Esophagus (tissue), 2 donors: ENCODE results near the gene PTPRD. TPM values are rescaled to one million over a fixed set of nuclear protein-coding genes. Genes with fewer than 3 reads are reported as not detected.

Source experiments
- H3K27ac ChIP-seq, 2 donors: one replicate each; pipeline ENCODE4 v1.5.1; 2013; ENCODE audit warnings: low read depth in 2 of 2, mild to moderate bottlenecking in 2 of 2, inconsistent platforms in 1 of 2, low read length in 1 of 2, moderate library complexity in 1 of 2
- H3K27me3 ChIP-seq, 2 donors: one replicate each; pipeline ENCODE4 v1.6.1; 2013; ENCODE audit warnings: low read length in 2 of 2, control low read depth in 1 of 2, mild to moderate bottlenecking in 1 of 2; ENCODE audit not compliant: insufficient read depth in 2 of 2, control insufficient read depth in 1 of 2
- H3K36me3 ChIP-seq, 2 donors: one replicate each; pipeline ENCODE4 v1.6.1; 2013; ENCODE audit warnings: low read length in 1 of 2; ENCODE audit not compliant: control insufficient read depth in 2 of 2, insufficient read depth in 2 of 2
- H3K4me1 ChIP-seq, 2 donors: one replicate each; pipeline ENCODE4 v1.6.1; 2013; ENCODE audit warnings: low read length in 1 of 2; ENCODE audit not compliant: control insufficient read depth in 2 of 2, insufficient read depth in 2 of 2
- H3K4me3 ChIP-seq, 2 donors: one replicate each; pipeline ENCODE4 v1.5.1; 2013; ENCODE audit warnings: low read length in 2 of 2, mild to moderate bottlenecking in 2 of 2, low read depth in 1 of 2, moderate library complexity in 1 of 2
- H3K9me3 ChIP-seq, 2 donors: one replicate each; pipeline ENCODE4 v1.6.1; 2013; ENCODE audit warnings: mild to moderate bottlenecking in 2 of 2, low read depth in 1 of 2, low read length in 1 of 2, moderate library complexity in 1 of 2; ENCODE audit not compliant: control insufficient read depth in 2 of 2, insufficient read depth in 1 of 2
- WGBS, 2 donors: extraction: QIAGEN DNeasy Blood & Tissue Kit; methylation state at CpG; one replicate each; pipeline ENCODE4 v1.1.7; 2013; 5-methylcytosine and 5-hydroxymethylcytosine counted together
- polyA plus RNA-seq, 2 donors: library from polyadenylated mRNA; stranded (reverse); fragments of 200-250 nt; gene quantifications; one replicate each; pipeline ENCODE4 v1.2.3, GENCODE V29; 2013
- donor health status: healthy with polysubstance abuse.
- donor health status: Bipolar disorder and iron deficiency.

The PTPRD gene
- polyA plus RNA-seq, 2 donors = 0.53 to 0.60 TPM

DNA sequence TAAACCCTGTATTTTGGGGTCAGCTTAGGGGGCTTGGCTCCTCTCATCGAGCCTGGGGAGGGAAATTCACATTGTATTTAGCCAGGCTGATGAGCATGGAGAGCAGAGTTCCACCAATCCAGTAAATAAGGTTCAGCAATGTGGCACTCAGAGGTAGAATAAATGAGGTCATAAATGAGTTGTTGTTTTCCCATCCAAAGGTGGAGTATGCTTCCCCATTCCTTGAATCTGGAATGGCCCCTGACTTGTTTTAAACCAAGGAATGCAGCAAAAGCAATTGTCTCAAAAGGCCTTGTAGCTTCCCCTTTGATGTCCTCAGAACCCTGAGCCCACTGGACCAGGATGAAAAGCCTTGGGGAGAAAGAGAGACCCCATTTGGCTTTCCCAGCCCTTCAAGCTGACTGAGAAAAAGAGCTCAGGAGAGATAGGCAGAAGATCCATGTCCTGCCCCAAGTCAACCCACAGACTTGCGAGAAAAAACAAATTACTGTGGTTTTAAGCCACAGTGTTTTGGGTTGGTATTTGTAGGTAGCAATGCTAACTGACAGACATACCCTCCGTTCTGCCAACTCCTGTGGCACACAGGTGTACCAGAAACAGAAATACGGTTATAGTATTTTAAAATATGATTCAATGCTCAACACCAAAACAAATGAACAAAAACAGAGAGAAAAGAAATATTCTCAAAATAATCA lies 2247.2 kb downstream of the PTPRD start:
- Histone ChIP-seq H3K4me3 (no peak overlapping the region), H3K27ac (no peak overlapping the region), H3K9me3 (peaks cover 0 to 2% of the 10 kb centered on the region in 2 donors), H3K36me3 (no peaks in the 10 kb centered on the region), H3K4me1 (no peaks in the 10 kb centered on the region), H3K27me3 (no peaks in the 10 kb centered on the region)
- WGBS, 2 donors = 79 to 85% methylated on average over 4 of the region's 4 CpGs

DNA sequence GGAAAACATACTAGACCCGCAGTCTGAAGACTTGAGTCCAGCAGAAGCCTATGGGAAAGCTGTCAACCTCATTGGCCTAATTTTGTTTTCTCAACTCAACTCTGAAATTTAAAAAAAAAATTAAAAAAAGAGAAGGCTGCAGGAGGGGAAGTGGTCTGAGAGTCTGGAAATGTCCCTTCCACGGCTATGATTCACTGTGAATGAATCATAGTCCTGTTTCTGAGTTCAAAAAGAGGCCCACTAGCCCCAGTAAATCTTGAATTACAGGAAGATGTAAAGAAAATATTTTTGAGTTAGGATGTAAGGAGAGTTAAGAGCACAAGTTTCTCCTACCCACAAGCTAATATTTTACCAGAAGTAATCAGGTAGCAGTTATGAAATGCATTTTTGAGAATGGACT lies 2247.8 kb downstream of the PTPRD start:
- no peaks in the 10 kb centered on the region for H3K36me3 ChIP-seq
- peaks cover 0 to 2% of the 10 kb centered on the region in 2 donors for H3K9me3 ChIP-seq
- H3K27me3 ChIP-seq = no peaks in the 10 kb centered on the region
- no peak overlapping the region for H3K27ac ChIP-seq
- no peaks in the 10 kb centered on the region for H3K4me1 ChIP-seq
- 46 to 56% methylated on average over 2 of the region's 2 CpGs for WGBS, 2 donors
- H3K4me3 ChIP-seq = no peak overlapping the region

DNA sequence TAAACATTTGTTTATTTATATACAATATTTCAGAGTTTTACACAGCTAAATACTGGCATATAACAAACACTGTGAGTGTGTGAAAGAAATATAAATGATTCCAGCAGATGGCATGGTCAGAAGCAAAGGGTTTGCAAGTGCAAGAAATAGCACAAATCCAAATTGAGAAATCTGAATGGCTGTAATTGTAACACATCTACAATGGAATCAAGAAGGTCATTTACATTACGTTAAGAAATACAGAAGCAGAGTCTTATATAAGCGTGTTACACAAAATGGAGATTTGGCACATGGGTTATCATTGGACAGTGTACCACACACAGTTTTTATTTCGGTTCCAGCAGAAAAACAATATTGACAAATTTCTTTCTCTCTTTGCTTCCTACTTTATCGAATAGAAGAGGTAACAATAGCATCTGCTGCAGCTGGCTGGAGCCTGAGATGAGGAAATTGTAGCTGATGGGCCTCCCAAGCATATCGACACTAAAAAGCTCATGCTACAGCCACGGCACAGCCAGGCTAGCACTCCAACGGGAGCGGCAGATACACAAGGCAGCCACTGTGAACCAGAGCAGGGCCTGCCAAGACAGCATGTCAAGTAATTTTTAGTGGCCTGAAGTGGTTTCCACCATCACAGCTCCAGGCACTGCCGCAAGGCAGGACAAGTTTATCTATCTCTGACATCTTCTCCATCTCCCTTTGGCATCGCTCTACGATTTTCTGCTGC lies 2248.6 kb downstream of the PTPRD start:
- H3K4me1 ChIP-seq = no peaks in the 10 kb centered on the region
- no peaks in the 10 kb centered on the region for H3K27me3 ChIP-seq
- H3K36me3 ChIP-seq = no peaks in the 10 kb centered on the region
- peaks cover 0 to 2% of the 10 kb centered on the region in 2 donors for H3K9me3 ChIP-seq
- no peak overlapping the region for H3K27ac ChIP-seq
- no peak overlapping the region for H3K4me3 ChIP-seq
- WGBS, 2 donors = 94 to 95% methylated on average over 11 of the region's 11 CpGs

DNA sequence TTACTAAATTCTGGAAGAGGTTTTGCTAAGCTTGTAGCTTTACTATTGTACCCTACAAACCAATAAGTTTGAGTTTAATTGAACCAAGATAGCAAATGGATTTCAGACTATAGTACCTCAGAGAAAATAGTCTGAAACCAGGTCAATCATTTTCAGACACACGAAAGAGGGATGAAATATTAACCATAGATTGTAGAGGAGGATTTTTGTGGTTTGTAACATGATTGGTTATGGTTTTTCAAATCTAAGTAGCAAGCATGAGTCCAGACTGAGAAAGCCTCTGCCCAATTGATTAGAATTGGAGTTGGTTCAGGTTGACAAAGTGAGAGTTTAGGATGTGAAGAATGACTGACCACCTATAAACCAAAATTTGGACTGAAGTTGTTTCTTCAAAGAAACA lies 2250.6 kb downstream of the PTPRD start:
- Histone ChIP-seq H3K4me3 (no peak overlapping the region), H3K27ac (no peak overlapping the region), H3K4me1 (no peaks in the 10 kb centered on the region), H3K9me3 (peaks cover 0 to 2% of the 10 kb centered on the region in 2 donors), H3K27me3 (no peaks in the 10 kb centered on the region), H3K36me3 (no peaks in the 10 kb centered on the region)
- WGBS, 2 donors = 76% methylated on average over 1 of the region's 1 CpG

DNA sequence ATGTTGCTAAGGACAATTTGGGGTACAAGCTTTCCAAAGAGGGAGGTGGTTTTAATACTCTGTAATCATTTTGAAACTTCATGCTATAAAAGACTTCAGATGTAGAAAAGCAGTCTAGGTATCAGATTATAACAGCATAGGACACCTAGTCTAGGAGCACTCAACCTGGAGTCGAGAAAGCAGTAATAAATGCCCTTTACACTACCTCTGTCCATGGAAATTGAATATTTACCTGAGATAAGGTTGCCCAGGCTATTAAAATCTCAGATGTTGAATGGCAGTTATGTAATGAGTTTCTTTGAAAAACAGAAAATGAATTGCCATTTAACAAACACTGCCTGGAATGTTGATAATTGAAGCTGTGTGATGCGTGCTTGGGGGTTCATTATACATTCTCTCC lies 2251.4 kb downstream of the PTPRD start:
- H3K4me1 ChIP-seq = no peaks in the 10 kb centered on the region
- peaks cover 0 to 2% of the 10 kb centered on the region in 2 donors for H3K9me3 ChIP-seq
- H3K27ac ChIP-seq = no peak overlapping the region
- no peak overlapping the region for H3K4me3 ChIP-seq
- no peaks in the 10 kb centered on the region for H3K36me3 ChIP-seq
- no peaks in the 10 kb centered on the region for H3K27me3 ChIP-seq
- WGBS, 2 donors = 56 to 66% methylated on average over 2 of the region's 2 CpGs

DNA sequence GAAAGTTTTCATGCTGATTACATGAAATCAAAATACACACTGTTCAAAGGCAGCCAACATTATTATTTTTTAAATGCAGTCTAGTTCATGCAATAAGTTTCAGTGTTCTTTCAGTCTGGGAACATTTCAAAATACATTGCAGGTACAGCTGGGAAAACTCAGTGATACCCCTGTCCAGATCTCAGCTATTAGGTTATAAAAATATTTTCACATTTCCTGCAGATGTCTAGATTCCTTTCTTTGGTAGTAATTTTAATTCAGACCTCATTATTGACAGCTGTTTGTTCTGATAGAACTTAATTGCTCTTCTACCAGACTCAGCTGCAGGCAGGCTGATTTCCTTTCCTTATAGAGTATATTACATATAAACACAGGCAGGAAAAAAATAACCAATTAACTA lies 2256.4 kb downstream of the PTPRD start:
- no peak overlapping the region for H3K27ac ChIP-seq
- H3K36me3 ChIP-seq = no peaks in the 10 kb centered on the region
- no peaks in the 10 kb centered on the region for H3K4me1 ChIP-seq
- H3K4me3 ChIP-seq = no peak overlapping the region
- no peaks in the 10 kb centered on the region for H3K9me3 ChIP-seq
- no peaks in the 10 kb centered on the region for H3K27me3 ChIP-seq

DNA sequence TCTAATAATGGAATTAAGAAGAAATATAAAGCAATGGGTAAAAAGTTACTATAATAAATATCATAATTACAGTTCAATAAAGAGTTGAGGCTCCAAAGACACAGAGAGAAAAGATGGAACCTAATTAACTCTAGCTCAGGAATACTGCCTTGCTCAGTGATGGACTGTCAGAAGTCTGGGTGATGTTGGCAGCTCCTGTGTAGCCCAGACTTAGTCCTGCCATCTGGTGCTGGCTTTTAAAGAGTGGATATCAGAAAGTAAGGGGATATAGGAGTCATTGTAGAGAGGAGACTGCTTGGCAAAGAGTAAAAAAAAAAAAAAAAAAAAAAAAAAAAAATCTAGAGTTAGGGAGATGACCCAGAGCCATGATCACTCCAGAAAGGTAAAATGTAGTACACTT lies 2261.4 kb downstream of the PTPRD start:
- no peaks in the 10 kb centered on the region for H3K4me1 ChIP-seq

DNA sequence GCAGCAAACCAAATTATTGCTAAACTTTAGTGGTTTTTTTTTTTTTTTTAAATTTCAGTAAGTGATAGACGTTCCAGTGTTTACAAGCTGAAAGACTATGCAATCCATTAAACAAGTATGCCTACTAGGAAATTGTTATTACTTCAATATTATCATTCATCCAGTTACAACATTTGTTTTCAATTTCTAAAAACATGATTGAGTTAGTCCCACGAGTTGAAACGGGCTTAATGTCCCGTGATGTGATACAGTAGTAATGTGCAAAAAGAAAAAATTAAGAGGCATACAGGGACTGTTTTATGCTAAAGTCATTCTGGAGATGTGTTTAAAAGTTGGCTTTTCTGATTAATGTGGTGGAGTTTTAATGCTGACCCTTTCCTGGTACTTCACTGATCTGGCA lies 2262.9 kb downstream of the PTPRD start:
- Histone ChIP-seq H3K4me1 (no peaks in the 10 kb centered on the region), H3K27me3 (no peaks in the 10 kb centered on the region), H3K27ac (no peak overlapping the region), H3K9me3 (no peaks in the 10 kb centered on the region), H3K4me3 (no peak overlapping the region), H3K36me3 (no peaks in the 10 kb centered on the region)
- 67 to 68% methylated on average over 4 of the region's 4 CpGs for whole genome bisulfite sequencing, 2 donors

More for the DNA sequence above, 2261.4 kb downstream of the PTPRD start:
- Histone ChIP-seq H3K36me3 (no peaks in the 10 kb centered on the region), H3K27me3 (no peaks in the 10 kb centered on the region), H3K27ac (no peak overlapping the region), H3K9me3 (no peaks in the 10 kb centered on the region), H3K4me3 (no peak overlapping the region)

DNA sequence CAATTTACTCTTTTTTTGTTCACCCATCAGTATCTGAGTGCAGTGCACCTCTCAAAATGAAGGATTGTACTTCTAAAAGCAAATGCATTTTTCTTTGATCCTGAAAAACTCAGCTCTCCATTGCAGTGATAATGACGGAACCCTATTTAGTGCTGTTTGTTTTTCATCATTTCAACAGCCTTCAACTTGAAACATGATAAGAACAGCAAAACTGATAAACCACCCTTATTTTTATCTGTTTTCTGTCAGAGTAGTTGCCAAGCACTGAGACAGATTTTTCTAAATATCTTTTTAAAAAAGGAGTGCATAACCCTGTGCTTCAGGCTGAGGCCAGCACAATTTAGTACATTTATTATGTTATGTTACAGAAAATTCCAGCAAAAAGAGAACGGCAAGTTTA lies 2263.4 kb downstream of the PTPRD start:
- no peaks in the 10 kb centered on the region for H3K27me3 ChIP-seq
- WGBS, 2 donors = 67 to 73% methylated on average over 2 of the region's 2 CpGs
- H3K9me3 ChIP-seq = no peaks in the 10 kb centered on the region
- H3K36me3 ChIP-seq = no peaks in the 10 kb centered on the region
- H3K4me1 ChIP-seq = no peaks in the 10 kb centered on the region
- H3K4me3 ChIP-seq = no peak overlapping the region
- H3K27ac ChIP-seq = no peak overlapping the region

DNA sequence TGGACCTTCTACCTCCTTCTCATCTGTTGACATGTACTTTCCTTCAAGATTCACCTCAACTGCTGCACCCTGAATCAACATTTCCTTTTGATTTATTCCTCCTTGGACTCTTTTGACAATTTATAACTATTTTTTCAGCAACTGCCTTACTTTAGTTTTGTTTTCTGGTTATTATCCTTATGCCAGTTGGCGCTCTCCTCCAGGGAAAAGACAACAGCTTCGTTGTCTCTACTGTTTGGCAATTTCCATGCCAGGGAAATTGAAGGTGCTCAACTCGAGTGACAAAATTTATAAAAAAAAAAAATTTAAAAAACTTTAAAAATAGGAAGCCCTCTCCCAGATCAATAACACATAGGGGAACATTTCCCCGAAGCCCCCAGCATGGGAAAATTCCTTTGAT lies 2264.0 kb downstream of the PTPRD start:
- WGBS, 2 donors = 64 to 65% methylated on average over 4 of the region's 4 CpGs

More for the DNA sequence above, 2264.0 kb downstream of the PTPRD start:
- Histone ChIP-seq H3K4me1 (no peaks in the 10 kb centered on the region), H3K9me3 (no peaks in the 10 kb centered on the region), H3K27ac (no peak overlapping the region), H3K36me3 (no peaks in the 10 kb centered on the region), H3K4me3 (no peak overlapping the region), H3K27me3 (no peaks in the 10 kb centered on the region)
